Muscle of leg (tissue), 11 donors: ENCODE results near the gene KCNQ1. TPM values are rescaled to one million over a fixed set of nuclear protein-coding genes. Genes with fewer than 3 reads are reported as not detected.

Experiments
- DNase-seq: peaks from one replicate; pipeline ENCODE4 v3.0.0; 2013
- H3K27ac ChIP-seq: one replicate; pipeline ENCODE4 v1.5.1; 2013; ENCODE audit warnings: mild to moderate bottlenecking, low read length, control low read depth
- H3K27me3 ChIP-seq: one replicate; pipeline ENCODE4 v1.6.1; 2013; ENCODE audit warnings: low read length; ENCODE audit not compliant: control insufficient read depth, insufficient read depth
- H3K36me3 ChIP-seq: one replicate; pipeline ENCODE4 v1.6.1; 2013; ENCODE audit warnings: low read length; ENCODE audit not compliant: control insufficient read depth, insufficient read depth
- H3K4me1 ChIP-seq: one replicate; pipeline ENCODE4 v1.6.1; 2013; ENCODE audit warnings: low read length; ENCODE audit not compliant: control insufficient read depth, insufficient read depth
- H3K4me3 ChIP-seq: one replicate; pipeline ENCODE4 v1.5.1; 2013; ENCODE audit warnings: low read length, control low read depth
- H3K9me3 ChIP-seq: replicated peaks from 2 replicates; pipeline ENCODE4 v1.6.1; 2013; ENCODE audit warnings: low read depth, low read length; ENCODE audit not compliant: control insufficient read depth
- WGBS: methylation state at CpG from one replicate; pipeline ENCODE4 v1.1.5; 2013; ENCODE audit warnings: missing lambda C conversion rate; ENCODE audit not compliant: insufficient coverage; 5-methylcytosine and 5-hydroxymethylcytosine counted together
- polyA plus RNA-seq, 8 donors: library from polyadenylated mRNA; unstranded; fragments of 120-200 nt; gene quantifications; one replicate each; pipeline versions ENCODE4 v1.2.1 to v1.2.3, GENCODE V29; 2013; ENCODE audit warnings: inconsistent platforms in 1 of 8, low replicate concordance in 1 of 8; ENCODE audit not compliant: insufficient read length in 8 of 8, insufficient read depth in 1 of 8
- total RNA-seq: library from RNA; stranded (reverse); fragments of 120-200 nt; gene quantifications from one replicate; pipeline ENCODE4 v1.2.4, GENCODE V29; 2013

Gene KCNQ1
- total and polyA plus RNA-seq, 9 donors = 0.84 to 4.1 (median 2.6) TPM

GRCh38 chr11:2716376-2717095 is 271.7 kb downstream of the KCNQ1 start:
- 60% methylated on average over 11 of the region's 14 CpGs for WGBS
- no peak overlapping the region for H3K4me3 ChIP-seq
- no peaks in the 10 kb centered on the region for H3K9me3 ChIP-seq
- peak; percentile 50 for DNase-seq
- H3K27ac ChIP-seq = peak overlapping the region; percentile 29
- H3K4me1 ChIP-seq = peaks cover 89% of the 10 kb centered on the region
- H3K36me3 ChIP-seq = no peaks in the 10 kb centered on the region
- no peaks in the 10 kb centered on the region for H3K27me3 ChIP-seq

- WGBS = 73% methylated on average over 16 of the region's 22 CpGs
Observed at GRCh38 chr11:2717561-2718325, 272.9 kb downstream of the KCNQ1 start.

GRCh38 chr11:2718817-2719438 is 274.1 kb downstream of the KCNQ1 start:
- H3K9me3 ChIP-seq = no peaks in the 10 kb centered on the region
- H3K27me3 ChIP-seq = no peaks in the 10 kb centered on the region
- no peak for DNase-seq
- peaks cover 83% of the 10 kb centered on the region for H3K4me1 ChIP-seq
- H3K4me3 ChIP-seq = no peak overlapping the region
- 94% methylated on average over 6 of the region's 11 CpGs for WGBS
- no peaks in the 10 kb centered on the region for H3K36me3 ChIP-seq
- H3K27ac ChIP-seq = no peak overlapping the region

More at GRCh38 chr11:2717561-2718325, 272.9 kb downstream of the KCNQ1 start:
- Histone ChIP-seq H3K27me3 (no peaks in the 10 kb centered on the region), H3K36me3 (no peaks in the 10 kb centered on the region), H3K4me3 (no peak overlapping the region), H3K4me1 (peaks cover 83% of the 10 kb centered on the region), H3K27ac (no peak overlapping the region), H3K9me3 (no peaks in the 10 kb centered on the region)
- no peak for DNase-seq

- Histone ChIP-seq H3K27ac (no peak overlapping the region), H3K9me3 (no peaks in the 10 kb centered on the region), H3K4me3 (no peak overlapping the region), H3K36me3 (no peaks in the 10 kb centered on the region), H3K4me1 (peaks cover 86% of the 10 kb centered on the region), H3K27me3 (no peaks in the 10 kb centered on the region)
- 72% methylated on average over 8 of the region's 17 CpGs for WGBS
- peak; percentile 44 for DNase-seq
Observed at GRCh38 chr11:2719831-2720590, 275.2 kb downstream of the KCNQ1 start.

- Histone ChIP-seq H3K27me3 (no peaks in the 10 kb centered on the region), H3K36me3 (no peaks in the 10 kb centered on the region), H3K27ac (no peak overlapping the region), H3K4me3 (no peak overlapping the region), H3K9me3 (no peaks in the 10 kb centered on the region), H3K4me1 (peaks cover 86% of the 10 kb centered on the region)
- DNase-seq = no peak
- 53% methylated on average over 21 of the region's 27 CpGs for WGBS
Observed at GRCh38 chr11:2721210-2721916, 276.6 kb downstream of the KCNQ1 start.

- H3K9me3 ChIP-seq = peaks cover 9% of the 10 kb centered on the region
- DNase-seq = no peak
- H3K27ac ChIP-seq = no peak overlapping the region
- peaks cover 79% of the 10 kb centered on the region for H3K4me1 ChIP-seq
- H3K4me3 ChIP-seq = no peak overlapping the region
- H3K27me3 ChIP-seq = peaks cover 2% of the 10 kb centered on the region
- WGBS = 94% methylated on average over 2 of the region's 15 CpGs
- no peaks in the 10 kb centered on the region for H3K36me3 ChIP-seq
Observed at GRCh38 chr11:2722955-2723354, 278.1 kb downstream of the KCNQ1 start.

- Histone ChIP-seq H3K4me3 (no peak overlapping the region), H3K36me3 (no peaks in the 10 kb centered on the region), H3K27me3 (peaks cover 2% of the 10 kb centered on the region), H3K27ac (peak overlapping the region; percentile 84), H3K4me1 (peaks cover 79% of the 10 kb centered on the region), H3K9me3 (peaks cover 9% of the 10 kb centered on the region)
- DNase-seq = peak; percentile 53
- 45% methylated on average over 9 of the region's 16 CpGs for WGBS
Observed at GRCh38 chr11:2724104-2724503, 279.3 kb downstream of the KCNQ1 start.

- DNase-seq = peak; percentile 89
- peak overlapping the region; percentile 84 for H3K27ac ChIP-seq
- peaks cover 2% of the 10 kb centered on the region for H3K27me3 ChIP-seq
- H3K4me3 ChIP-seq = no peak overlapping the region
- 40% methylated on average over 17 of the region's 20 CpGs for WGBS
- H3K9me3 ChIP-seq = peaks cover 9% of the 10 kb centered on the region
- peaks cover 79% of the 10 kb centered on the region for H3K4me1 ChIP-seq
- H3K36me3 ChIP-seq = no peaks in the 10 kb centered on the region
Observed at GRCh38 chr11:2724653-2725367, 280.0 kb downstream of the KCNQ1 start.
